Fibroblast of lung (primary cell): ENCODE data around the gene ACBD6. TPM values are rescaled to one million over a fixed set of nuclear protein-coding genes. Genes with fewer than 3 reads are reported as not detected.

Experiments used
- DNase-seq, 2 donors: peaks; one replicate each; pipeline versions ENCODE4 v3.0.0 to v3.0.0-alpha.2; 2010; ENCODE audit warnings: low read depth in 2 of 2
- H2AFZ ChIP-seq: 2 replicates; pipeline ENCODE4 v1.5.1; 2012; ENCODE audit warnings: low read length, control low read depth, inconsistent platforms
- H3K27ac ChIP-seq: 2 replicates; pipeline ENCODE4 v1.5.1; 2011; ENCODE audit warnings: low read length, control low read depth; ENCODE audit not compliant: insufficient read depth
- H3K27me3 ChIP-seq: 2 replicates; pipeline ENCODE4 v1.5.1; 2011; ENCODE audit warnings: mild to moderate bottlenecking, low read length; ENCODE audit not compliant: control insufficient read depth, insufficient read depth
- H3K36me3 ChIP-seq: 2 replicates; pipeline ENCODE4 v1.5.1; 2011; ENCODE audit warnings: low read length; ENCODE audit not compliant: control insufficient read depth, insufficient read depth
- H3K4me1 ChIP-seq: 2 replicates; pipeline ENCODE4 v1.5.1; 2011; ENCODE audit warnings: low read length; ENCODE audit not compliant: control insufficient read depth, insufficient read depth; ENCODE audit errors: extremely low read depth
- H3K4me2 ChIP-seq: 2 replicates; pipeline ENCODE4 v1.5.1; 2011; ENCODE audit warnings: low read length, control low read depth; ENCODE audit not compliant: insufficient read depth; ENCODE audit errors: extremely low read depth
- H3K4me3 ChIP-seq, 4 experiments: fragments of 200-600 bp in 1 of 4; sonication (generic) in 1 of 4; replicated peaks in 1 of 4; 2 replicates each; pipeline ENCODE4 v1.5.1; 2011 to 2016; ENCODE audit warnings: low read length in 4 of 4, low read depth in 3 of 4, mild to moderate bottlenecking in 3 of 4, control low read depth in 2 of 4, inconsistent platforms in 1 of 4, mixed read lengths in 1 of 4; ENCODE audit not compliant: insufficient read depth in 1 of 4; ENCODE audit errors: control extremely low read depth in 1 of 4
- H3K79me2 ChIP-seq: 2 replicates; pipeline ENCODE4 v1.5.1; 2012; ENCODE audit warnings: mild to moderate bottlenecking, low read length, inconsistent platforms; ENCODE audit not compliant: control insufficient read depth, insufficient read depth
- H3K9ac ChIP-seq: 2 replicates; pipeline ENCODE4 v1.5.1; 2011; ENCODE audit warnings: mild to moderate bottlenecking, low read length, control low read depth; ENCODE audit not compliant: insufficient read depth
- H3K9me3 ChIP-seq: 2 replicates; pipeline ENCODE4 v1.5.1; 2012; ENCODE audit warnings: low read depth, low read length; ENCODE audit not compliant: control insufficient read depth, insufficient read depth
- H4K20me1 ChIP-seq: 2 replicates; pipeline ENCODE4 v1.5.1; 2011; ENCODE audit warnings: low read length; ENCODE audit not compliant: control insufficient read depth, insufficient read depth; ENCODE audit errors: extremely low read depth
- CTCF ChIP-seq, 2 donors: IDR thresholded peaks in 1 of 2; conservative IDR thresholded peaks in 1 of 2; 1 replicate in 1 of 2; 2 replicates in 1 of 2; pipeline ENCODE4 v1.5.1; 2011 to 2012; ENCODE audit warnings: low read length in 2 of 2, control low read depth in 1 of 2, inconsistent platforms in 1 of 2, low read depth in 1 of 2, mild to moderate bottlenecking in 1 of 2
- EZH2 ChIP-seq: IDR thresholded peaks from 2 replicates; pipeline ENCODE4 v1.5.1; 2012; ENCODE audit warnings: low read length, control low read depth, mild to moderate bottlenecking; ENCODE audit errors: missing control alignments
- polyA plus RNA-seq, 2 donors: library from polyadenylated mRNA; depleted of rRNA in 1 of 2; stranded (reverse) in 1 of 2; unstranded in 1 of 2; fragments of >200 nt; gene quantifications; 2 replicates each; pipeline ENCODE4 v1.2.1, GENCODE V29; 2011 to 2012; ENCODE audit warnings: missing spikeins in 1 of 2
- total RNA-seq: library from RNA; depleted of rRNA; stranded (reverse); fragments of >200 nt; gene quantifications from 2 replicates; pipeline ENCODE4 v1.2.1, GENCODE V29; 2014

Gene ACBD6
- total and polyA plus RNA-seq, 2 donors (not counting 1 experiment from before 2014, with no cell fraction given) = 63.4 to 78.7 TPM

DNA sequence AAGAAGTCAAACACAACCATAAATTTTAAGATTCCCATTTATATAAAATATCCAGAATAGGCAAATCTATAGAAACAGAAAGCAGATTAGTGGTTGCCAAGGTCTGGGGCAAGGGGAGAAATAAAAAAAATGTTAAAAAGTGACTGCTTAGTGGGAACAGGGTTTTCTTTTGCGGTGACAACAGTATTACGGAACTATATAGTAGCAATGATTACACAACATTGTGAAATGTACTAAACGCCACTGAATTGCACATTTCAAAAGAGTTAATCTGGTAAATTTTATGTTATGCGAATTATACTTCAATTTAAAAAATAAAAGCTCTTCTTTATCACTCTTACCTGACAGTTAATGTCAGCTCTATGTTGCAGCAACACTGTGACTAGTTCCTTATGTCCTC lies 105.2 kb downstream of the ACBD6 start:
- peak in 1 of 2 donors; percentile 4 for DNase-seq
- TF ChIP-seq EZH2 = no peak
- no peak for TF ChIP-seq CTCF (conservative IDR thresholded peaks at IDR 0.05 in 1 of 2, IDR thresholded peaks at IDR 0.05 in 1 of 2; ENCODE audit: low read depth in 1 of 2, low read length in 2 of 2)
- H3K79me2 ChIP-seq = no peaks in the 10 kb centered on the region

GRCh38 chr1:180392427-180393145 lies 109.8 kb downstream of the ACBD6 start:
- Histone ChIP-seq H3K27ac (no peak overlapping the region), H3K4me3 (no peak overlapping the region), H4K20me1 (no peaks in the 10 kb centered on the region), H3K9me3 (no peaks in the 10 kb centered on the region), H3K4me1 (no peaks in the 10 kb centered on the region), H3K27me3 (no peaks in the 10 kb centered on the region), H3K36me3 (no peaks in the 10 kb centered on the region), H2AFZ (no peak overlapping the region), H3K9ac (no peak overlapping the region), H3K79me2 (no peaks in the 10 kb centered on the region), H3K4me2 (no peak overlapping the region)
- DNase-seq = no peak
- no peak for TF ChIP-seq CTCF (conservative IDR thresholded peaks at IDR 0.05 in 1 of 2, IDR thresholded peaks at IDR 0.05 in 1 of 2; ENCODE audit: low read depth in 1 of 2, low read length in 2 of 2)
- TF ChIP-seq EZH2 = no peak

More for the DNA sequence above, 105.2 kb downstream of the ACBD6 start:
- Histone ChIP-seq H3K36me3 (no peaks in the 10 kb centered on the region), H3K4me2 (no peak overlapping the region), H3K9ac (no peak overlapping the region), H4K20me1 (no peaks in the 10 kb centered on the region), H3K27ac (no peak overlapping the region), H2AFZ (no peak overlapping the region), H3K9me3 (no peaks in the 10 kb centered on the region), H3K4me1 (no peaks in the 10 kb centered on the region), H3K27me3 (no peaks in the 10 kb centered on the region), H3K4me3 (no peak overlapping the region)

- H3K27me3 ChIP-seq = no peaks in the 10 kb centered on the region
- H3K4me3 ChIP-seq = no peak overlapping the region
- TF ChIP-seq EZH2 = no peak
- TF ChIP-seq CTCF (conservative IDR thresholded peaks at IDR 0.05 in 1 of 2, IDR thresholded peaks at IDR 0.05 in 1 of 2; ENCODE audit: low read depth in 1 of 2, low read length in 2 of 2) = no peak
- H3K4me2 ChIP-seq = no peak overlapping the region
- no peaks in the 10 kb centered on the region for H3K9me3 ChIP-seq
- H2AFZ ChIP-seq = no peak overlapping the region
- H3K27ac ChIP-seq = no peak overlapping the region
- DNase-seq = no peak
- H4K20me1 ChIP-seq = no peaks in the 10 kb centered on the region
- H3K36me3 ChIP-seq = no peaks in the 10 kb centered on the region
- no peaks in the 10 kb centered on the region for H3K4me1 ChIP-seq
- no peak overlapping the region for H3K9ac ChIP-seq
- H3K79me2 ChIP-seq = no peaks in the 10 kb centered on the region
These were observed 110.4 kb downstream of the ACBD6 start for GRCh38 chr1:180392020-180392419.
